Lower lobe of right lung (tissue), 2 donors: Measurements from ENCODE around the gene RAD23B. TPM values are rescaled to one million over a fixed set of nuclear protein-coding genes. Genes with fewer than 3 reads are reported as not detected.

Experiments used
- ATAC-seq, 2 donors: fragments of 200-7000 bp; cut with Tn5 transposase; one replicate each; pipeline ENCODE4 v1.9.1; 2020 to 2022; ENCODE audit warnings: mild to moderate bottlenecking in 2 of 2, moderate library complexity in 2 of 2
- DNase-seq: peaks from one replicate; pipeline ENCODE4 v3.0.0-alpha.2; 2020
- H3K27ac ChIP-seq: fragments of 200-600 bp; one replicate; pipeline ENCODE4 v1.8.0; 2022
- H3K27me3 ChIP-seq: fragments of 200-600 bp; one replicate; pipeline ENCODE4 v1.8.0; 2022; ENCODE audit warnings: low read depth
- H3K36me3 ChIP-seq: fragments of 200-600 bp; one replicate; pipeline ENCODE4 v1.8.0; 2022; ENCODE audit warnings: mild to moderate bottlenecking
- H3K4me1 ChIP-seq: fragments of 200-600 bp; one replicate; pipeline ENCODE4 v1.8.0; 2022
- H3K4me3 ChIP-seq: fragments of 200-600 bp; one replicate; pipeline ENCODE4 v1.8.0; 2022; ENCODE audit warnings: mild to moderate bottlenecking
- H3K9me3 ChIP-seq: fragments of 200-600 bp; one replicate; pipeline ENCODE4 v1.8.0; 2022
- intact Hi-C: fragments of 100-400 bp; cut with DNase I; formaldehyde crosslinking; loops from one replicate; pipeline ENCODE4 v1.11.0; 2022
- total RNA-seq: library from RNA; stranded (reverse); fragmentation: NEBNext Ultra II Directional; extraction: Animal tissue kit (Norgen Biotek cat#: 25700); gene quantifications from one replicate; pipeline ENCODE4 v1.2.1, GENCODE V29; 2021
- TF ChIP-seq, protein P1 (sequence below): fragments of 200-600 bp; IDR thresholded peaks from one replicate; pipeline ENCODE4 v1.8.0; 2022; ENCODE audit warnings: antibody characterized with exemption, mild to moderate bottlenecking
- donor health status: DM: no; HTN: yes; CAD: no; lungs with severe emphysema.

Gene RAD23B
- total RNA-seq, 1 donor from 2014 or later = 95.4 TPM

- TF ChIP-seq, protein P1, sequence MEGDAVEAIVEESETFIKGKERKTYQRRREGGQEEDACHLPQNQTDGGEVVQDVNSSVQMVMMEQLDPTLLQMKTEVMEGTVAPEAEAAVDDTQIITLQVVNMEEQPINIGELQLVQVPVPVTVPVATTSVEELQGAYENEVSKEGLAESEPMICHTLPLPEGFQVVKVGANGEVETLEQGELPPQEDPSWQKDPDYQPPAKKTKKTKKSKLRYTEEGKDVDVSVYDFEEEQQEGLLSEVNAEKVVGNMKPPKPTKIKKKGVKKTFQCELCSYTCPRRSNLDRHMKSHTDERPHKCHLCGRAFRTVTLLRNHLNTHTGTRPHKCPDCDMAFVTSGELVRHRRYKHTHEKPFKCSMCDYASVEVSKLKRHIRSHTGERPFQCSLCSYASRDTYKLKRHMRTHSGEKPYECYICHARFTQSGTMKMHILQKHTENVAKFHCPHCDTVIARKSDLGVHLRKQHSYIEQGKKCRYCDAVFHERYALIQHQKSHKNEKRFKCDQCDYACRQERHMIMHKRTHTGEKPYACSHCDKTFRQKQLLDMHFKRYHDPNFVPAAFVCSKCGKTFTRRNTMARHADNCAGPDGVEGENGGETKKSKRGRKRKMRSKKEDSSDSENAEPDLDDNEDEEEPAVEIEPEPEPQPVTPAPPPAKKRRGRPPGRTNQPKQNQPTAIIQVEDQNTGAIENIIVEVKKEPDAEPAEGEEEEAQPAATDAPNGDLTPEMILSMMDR = no peak
- no peaks in the 10 kb centered on the region for H3K27me3 ChIP-seq
- H3K4me1 ChIP-seq = peaks cover 10% of the 10 kb centered on the region
- H3K36me3 ChIP-seq = peaks cover 17% of the 10 kb centered on the region
- ATAC-seq = peak in 1 of 2 donors; percentile 5
- intact Hi-C loops = no loop called here
- H3K9me3 ChIP-seq = no peaks in the 10 kb centered on the region
- DNase-seq = no peak
- no peak overlapping the region for H3K4me3 ChIP-seq
- H3K27ac ChIP-seq = no peak overlapping the region
These were observed 54.9 kb downstream of the RAD23B start for GRCh38 chr9:107337676-107338590.

DNA sequence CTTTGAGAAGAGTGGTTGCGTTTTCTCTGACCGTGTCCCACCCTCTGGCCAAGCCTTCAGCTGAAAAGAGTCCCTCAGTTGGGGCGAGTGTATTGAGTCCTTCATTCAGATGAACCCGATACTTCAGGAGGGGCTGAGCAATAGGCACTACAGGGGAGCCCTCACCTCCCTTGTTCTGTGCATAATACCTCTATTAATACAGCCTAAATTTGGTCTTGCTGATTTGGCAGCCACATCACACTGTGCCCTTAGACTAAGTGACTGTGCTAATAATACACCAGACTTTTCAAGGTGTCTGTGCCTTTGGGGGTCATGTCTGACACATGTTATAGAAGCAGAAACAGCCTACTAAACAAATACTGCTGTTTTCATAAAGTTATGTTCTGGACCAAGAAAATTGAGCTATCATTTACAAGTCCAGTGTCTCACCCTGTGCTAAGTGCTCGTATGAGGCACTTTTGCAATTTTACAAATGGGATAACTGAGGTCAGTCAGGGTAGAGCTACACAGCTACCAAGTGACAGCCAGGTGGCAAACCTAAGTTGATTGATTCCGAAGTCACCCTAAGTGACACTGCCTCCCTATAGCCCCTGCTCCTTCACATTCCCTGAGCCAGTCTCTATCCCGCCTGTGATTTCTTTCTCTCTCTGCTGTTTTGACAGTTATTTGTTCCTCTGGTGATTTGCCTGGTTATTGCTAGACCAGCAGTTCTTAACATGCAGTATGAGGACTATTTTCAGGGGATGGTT, 56.0 kb downstream of the RAD23B start:
- Histone ChIP-seq H3K27me3 (no peaks in the 10 kb centered on the region), H3K36me3 (peaks cover 6% of the 10 kb centered on the region), H3K4me1 (peaks cover 10% of the 10 kb centered on the region), H3K4me3 (no peak overlapping the region), H3K9me3 (no peaks in the 10 kb centered on the region), H3K27ac (no peak overlapping the region)
- no peak for DNase-seq
- intact Hi-C loops = no loop called here
- TF ChIP-seq, protein P1 = no peak
- no peak for ATAC-seq

GRCh38 chr9:107340920-107341632, 58.0 kb downstream of the RAD23B start:
- peak; percentile 82 for ATAC-seq
- H3K27me3 ChIP-seq = no peaks in the 10 kb centered on the region
- H3K4me3 ChIP-seq = no peak overlapping the region
- intact Hi-C loops = no loop called here
- peaks cover 10% of the 10 kb centered on the region for H3K4me1 ChIP-seq
- H3K36me3 ChIP-seq = no peaks in the 10 kb centered on the region
- TF ChIP-seq, protein P1 = peak; percentile 88
- peak; percentile 81 for DNase-seq
- no peaks in the 10 kb centered on the region for H3K9me3 ChIP-seq
- H3K27ac ChIP-seq = no peak overlapping the region

- H3K4me3 ChIP-seq = no peak overlapping the region
- intact Hi-C loops = no loop called here
- H3K27me3 ChIP-seq = no peaks in the 10 kb centered on the region
- no peak overlapping the region for H3K27ac ChIP-seq
- H3K9me3 ChIP-seq = no peaks in the 10 kb centered on the region
- H3K4me1 ChIP-seq = peaks cover 10% of the 10 kb centered on the region
- ATAC-seq (no peak), DNase-seq (no peak)
- H3K36me3 ChIP-seq = no peaks in the 10 kb centered on the region
- TF ChIP-seq, protein P1 = no peak
These were observed 59.5 kb downstream of the RAD23B start for GRCh38 chr9:107342476-107343161.

GRCh38 chr9:107345327-107345726, 62.2 kb downstream of the RAD23B start:
- peaks cover 6% of the 10 kb centered on the region for H3K4me1 ChIP-seq
- ATAC-seq (no peak), DNase-seq (no peak)
- H3K36me3 ChIP-seq = no peaks in the 10 kb centered on the region
- no peak overlapping the region for H3K4me3 ChIP-seq
- TF ChIP-seq, protein P1 = no peak
- no peaks in the 10 kb centered on the region for H3K27me3 ChIP-seq
- no peak overlapping the region for H3K27ac ChIP-seq
- H3K9me3 ChIP-seq = no peaks in the 10 kb centered on the region
- intact Hi-C loops = no loop called here
